GM21515 (cell line): ENCODE data around the gene CLDN11.

Source experiments
- ATAC-seq: cut with Tn5 transposase; IDR thresholded peaks from one replicate; pipeline ENCODE4 v1.9.1; 2021; ENCODE audit not compliant: unreplicated experiment

Gene CLDN11

GRCh38 chr3:170418422-170419398 lies at the start of gene CLDN11:
Gene CLDN11, plus strand, starts transcription at chr3:170418868. Its CDS starts 199 bp downstream, at chr3:170419067.
- ATAC-seq = no peak

GRCh38 chr3:170368921-170369320 lies 49.7 kb upstream of the CLDN11 start:
- ATAC-seq = no peak

- no peak for ATAC-seq
Measured at GRCh38 chr3:170372190-170372879, 46.3 kb upstream of the CLDN11 start.

- ATAC-seq = no peak
Measured at GRCh38 chr3:170383567-170383966, 35.1 kb upstream of the CLDN11 start.

- no peak for ATAC-seq
Measured at GRCh38 chr3:170386468-170386867, 32.2 kb upstream of the CLDN11 start.

GRCh38 chr3:170387950-170388349 lies 30.7 kb upstream of the CLDN11 start:
- ATAC-seq = no peak

- no peak for ATAC-seq
Measured at GRCh38 chr3:170391108-170391507, 27.6 kb upstream of the CLDN11 start.

GRCh38 chr3:170397685-170398084 lies 21.0 kb upstream of the CLDN11 start:
- no peak for ATAC-seq

- no peak for ATAC-seq
Measured at GRCh38 chr3:170405101-170405500, 13.6 kb upstream of the CLDN11 start.

- no peak for ATAC-seq
Measured at GRCh38 chr3:170410428-170411029, 8.1 kb upstream of the CLDN11 start.

GRCh38 chr3:170413291-170413690 lies 5.4 kb upstream of the CLDN11 start:
- no peak for ATAC-seq

GRCh38 chr3:170414202-170414663 lies 4.4 kb upstream of the CLDN11 start:
- no peak for ATAC-seq

GRCh38 chr3:170417090-170417489 lies 1.6 kb upstream of the CLDN11 start:
- ATAC-seq = no peak

GRCh38 chr3:170419557-170420087 lies 954 bp downstream of the CLDN11 start:
- no peak for ATAC-seq

GRCh38 chr3:170420307-170420821 lies 1.7 kb downstream of the CLDN11 start:
- no peak for ATAC-seq

- no peak for ATAC-seq
Measured at GRCh38 chr3:170421111-170421641, 2.5 kb downstream of the CLDN11 start.

GRCh38 chr3:170421758-170422157 lies 3.1 kb downstream of the CLDN11 start:
- no peak for ATAC-seq

GRCh38 chr3:170423001-170423615 lies 4.4 kb downstream of the CLDN11 start:
- ATAC-seq = no peak

GRCh38 chr3:170424879-170425278 lies 6.2 kb downstream of the CLDN11 start:
- ATAC-seq = no peak

GRCh38 chr3:170425491-170426239 lies 7.0 kb downstream of the CLDN11 start:
- no peak for ATAC-seq
